GM12878 (cell line): Measurements from ENCODE around the gene NTM. TPM values are rescaled to one million over a fixed set of nuclear protein-coding genes. Genes with fewer than 3 reads are reported as not detected.

Source experiments
- ATAC-seq: fragments of 200-7000 bp; cut with Tn5 transposase; 3 replicates; pipeline ENCODE4 v1.9.1; 2020; ENCODE audit warnings: mild to moderate bottlenecking, moderate library complexity
- BruUV-seq: library from RNA; stranded (reverse); fragments of 400-500 nt; replicated peaks from 2 replicates; lab custom pipeline; 2021; lab: Mats Ljungman, UMichigan
- CTCF ChIA-PET: fragments of 300-600 bp; sonication (Branson Sonifier 250); formaldehyde crosslinking; extraction: SDS; loops from one replicate; lab custom pipeline; 2021; ENCODE audit warnings: inconsistent platforms; lab: Yijun Ruan, JAX
- POLR2A ChIA-PET: fragments of 350-600 bp; formaldehyde crosslinking; extraction: SDS; loops from one replicate; lab custom pipeline; 2021; ENCODE audit warnings: inconsistent platforms; lab: Charles Lee
- RAD21 ChIA-PET: fragments of 300-600 bp; sonication (Branson Sonifier 250); formaldehyde crosslinking; loops from one replicate; lab custom pipeline; 2023; ENCODE audit warnings: antibody characterized with exemption; ENCODE audit not compliant: unreplicated experiment; lab: Charles Lee
- SMC1A ChIA-PET: fragments of 300-600 bp; sonication (Branson Sonifier 250); formaldehyde crosslinking; loops from one replicate; lab custom pipeline; 2023; ENCODE audit not compliant: unreplicated experiment, uncharacterized antibody; lab: Charles Lee
- DNase-seq: peaks from one replicate; pipeline ENCODE4 v3.0.0-alpha.2; 2011; ENCODE audit warnings: low read depth, low spot score
- FAIRE-seq: peaks from 3 replicates; lab custom pipeline; 2011; peaks lifted over from hg19 to GRCh38; lab: Jason Lieb, UNC
- H2AFZ ChIP-seq: 2 replicates; pipeline ENCODE4 v1.6.0; 2011; ENCODE audit warnings: low read depth, low read length, control low read depth; ENCODE audit not compliant: control insufficient read depth
- H3K27ac ChIP-seq: 2 replicates; pipeline ENCODE4 v1.5.1; 2011; ENCODE audit warnings: control low read depth; ENCODE audit not compliant: control insufficient read depth, insufficient read depth
- H3K27me3 ChIP-seq, 2 experiments: replicated peaks in 1 of 2; 2 replicates each; pipeline versions ENCODE4 v1.6.0 to v1.6.1; 2011; ENCODE audit warnings: low read length in 1 of 2; ENCODE audit not compliant: control insufficient read depth in 2 of 2, insufficient read depth in 2 of 2
- H3K36me3 ChIP-seq, 2 experiments: 2 replicates each; pipeline ENCODE4 v1.5.1; 2011; ENCODE audit warnings: low read length in 1 of 2; ENCODE audit not compliant: control insufficient read depth in 2 of 2, insufficient read depth in 2 of 2
- H3K4me1 ChIP-seq: 2 replicates; pipeline ENCODE4 v1.6.1; 2011; ENCODE audit warnings: mild to moderate bottlenecking, low read length, moderate library complexity, mixed read lengths; ENCODE audit not compliant: control insufficient read depth, insufficient read depth
- H3K4me2 ChIP-seq: 2 replicates; pipeline ENCODE4 v1.6.0; 2011; ENCODE audit warnings: control low read depth; ENCODE audit not compliant: control insufficient read depth, insufficient read depth
- H3K4me3 ChIP-seq: fragments of 200-600 bp; sonication (generic); 2 replicates; pipeline ENCODE4 v1.5.1; 2016
- H3K79me2 ChIP-seq: 2 replicates; pipeline ENCODE4 v1.6.0; 2011; ENCODE audit warnings: low read length; ENCODE audit not compliant: control insufficient read depth, insufficient read depth
- H3K9ac ChIP-seq: 2 replicates; pipeline ENCODE4 v1.8.0; 2011; ENCODE audit warnings: low read length, control low read depth, mixed read lengths; ENCODE audit not compliant: control insufficient read depth, insufficient read depth
- H3K9me3 ChIP-seq: replicated peaks from 3 replicates; pipeline ENCODE4 v1.5.1; 2011; ENCODE audit warnings: mild to moderate bottlenecking, low read length; ENCODE audit not compliant: control insufficient read depth, insufficient read depth
- H4K20me1 ChIP-seq: 2 replicates; pipeline ENCODE4 v1.6.0; 2011; ENCODE audit not compliant: control insufficient read depth, insufficient read depth
- BRCA1 ChIP-seq: IDR thresholded peaks from 2 replicates; pipeline ENCODE4 v1.6.1; 2011; ENCODE audit warnings: low read depth, low read length, improper control_type of control experiment
- STAT3 ChIP-seq: IDR thresholded peaks from 2 replicates; pipeline ENCODE4 v1.6.1; 2011; ENCODE audit warnings: low read depth, low read length, improper control_type of control experiment
- ZBTB40 ChIP-seq: fragments of 450-650 bp; IDR thresholded peaks from 2 replicates; pipeline ENCODE4 v1.6.1; 2016; ENCODE audit warnings: mild to moderate bottlenecking, moderate library complexity, borderline replicate concordance
- WGBS: methylation state at CpG from one replicate; pipeline ENCODE4 v1.1.6; 2016; ENCODE audit warnings: low lambda C conversion rate; ENCODE audit not compliant: insufficient replicate concordance, insufficient coverage; ENCODE audit errors: missing lambda C conversion rate; 5-methylcytosine and 5-hydroxymethylcytosine counted together
- in situ Hi-C: fragments of 300-500 bp; cut with MboI; formaldehyde crosslinking; loops from 9 replicates; pipeline ENCODE4 v1.14.3; 2018; ENCODE audit warnings: mixed read lengths
- intact Hi-C: fragments of 100-400 bp; cut with micrococcal nuclease; formaldehyde crosslinking; loops from one replicate; pipeline ENCODE4 v1.14.2; 2022; ENCODE audit not compliant: unreplicated experiment
- polyA plus RNA-seq, 11 experiments: library from polyadenylated mRNA; depleted of rRNA in 4 of 11; unstranded in 6 of 11; stranded (reverse) in 5 of 11; fragments of >200 nt; fragmentation: Nextera tagmentation in 4 of 11; fragmentation: Illumina TruSeq in 1 of 11; extraction: Ambion mirVana in 4 of 11; extraction: Trizol in 1 of 11; gene quantifications; 1 replicate in 1 of 11; 2 replicates in 10 of 11; pipeline versions ENCODE4 v1.2.1 to v1.2.3, GENCODE V29; 2011 to 2016; ENCODE audit warnings: inconsistent platforms in 2 of 11, missing spikeins in 2 of 11, low read depth in 1 of 11
- total RNA-seq, 4 experiments: library from RNA; depleted of rRNA in 3 of 4; stranded (reverse); fragments of >200 nt in 3 of 4; fragmentation: Illumina TruSeq in 1 of 4; extraction: Trizol in 1 of 4; gene quantifications; 2 replicates each; pipeline versions ENCODE4 v1.2.1 to v1.2.3, GENCODE V29; 2013 to 2021

The NTM gene
- total and polyA plus RNA-seq, 10 of the 15 experiments (the other 5 are each of a cell fraction or from before 2014, with no cell fraction given), result not detected

- SMC1A ChIA-PET, result interaction anchor here (1.2 kb wide), 1 partner anchor 13 kb away, joined by 3 read pairs; no protein-coding TSS in a partner anchor
- no peak for FAIRE-seq
Observed at GRCh38 chr11:131770801-131771200, 400.4 kb downstream of the NTM start.

More at GRCh38 chr11:131770801-131771200, 400.4 kb downstream of the NTM start:
- Histone ChIP-seq H3K79me2 (no peaks in the 10 kb centered on the region), H3K27me3 (peaks cover 0 to 3% of the 10 kb centered on the region in 2 experiments; a peak in 3 of 4 replicates), H3K9ac (no peak overlapping the region), H3K27ac (no peak overlapping the region), H3K9me3 (no peaks in the 10 kb centered on the region), H3K4me2 (no peak overlapping the region), H3K4me1 (no peaks in the 10 kb centered on the region), H3K36me3 (no peaks in the 10 kb centered on the region), H2AFZ (no peak overlapping the region), H3K4me3 (no peak overlapping the region), H4K20me1 (no peaks in the 10 kb centered on the region)
- ATAC-seq (no peak), DNase-seq (no peak)
- RAD21 ChIA-PET, result no interaction called here
- in situ Hi-C loops, result no loop called here
- TF ChIP-seq STAT3, result no peak
- TF ChIP-seq ZBTB40, result no peak
- TF ChIP-seq BRCA1, result no peak
- WGBS, result 18% methylated on average over 5 of the region's 5 CpGs
- intact Hi-C loops, result no loop called here
- CTCF ChIA-PET, result interaction anchor here (1.7 to 2.6 kb wide), 2 partner anchors 21 to 23 kb away, joined by 4 to 9 read pairs; no protein-coding TSS in a partner anchor
- BruUV-seq, result no TSS peak
- POLR2A ChIA-PET, result no interaction called here
